GM23338 (cell line): ENCODE measurements around the gene NAA25.

Experiments used
- CREB1 ChIP-seq: fragments of 250-450 bp; sonication (Bioruptor Pico); IDR thresholded peaks from 2 replicates; pipeline ENCODE4 v1.5.0; 2020; ENCODE audit warnings: low read depth, mild to moderate bottlenecking, moderate library complexity
- EZH2 ChIP-seq: fragments of 200-600 bp; sonication (generic); IDR thresholded peaks from one replicate; pipeline ENCODE4 v1.8.0; 2017; ENCODE audit warnings: antibody characterized with exemption, mild to moderate bottlenecking, low read depth; ENCODE audit not compliant: unreplicated experiment
- EZH2phosphoT487 ChIP-seq: fragments of 200-600 bp; sonication (generic); IDR thresholded peaks from one replicate; pipeline ENCODE4 v1.8.1; 2018; ENCODE audit warnings: antibody characterized with exemption; ENCODE audit not compliant: unreplicated experiment
- POLR2AphosphoS5 ChIP-seq: IDR thresholded peaks from 2 replicates; pipeline ENCODE4 v1.6.1; 2016; ENCODE audit warnings: antibody characterized with exemption, low read depth
- ZNF114 ChIP-seq: fragments of 250-450 bp; sonication (Bioruptor Pico); IDR thresholded peaks from 2 replicates; pipeline ENCODE4 v1.5.0; 2020; ENCODE audit warnings: mild to moderate bottlenecking, moderate library complexity
- ZNF331 ChIP-seq: fragments of 250-450 bp; sonication (Bioruptor Pico); IDR thresholded peaks from 2 replicates; pipeline ENCODE4 v1.5.0; 2020; ENCODE audit warnings: low read depth, mild to moderate bottlenecking, moderate library complexity
- TF ChIP-seq, protein P1 (sequence below), 2 experiments: fragments of 200-600 bp in 1 of 2; sonication (generic) in 1 of 2; conservative IDR thresholded peaks; 2 replicates each; pipeline versions ENCODE4 v1.5.1 to v1.6.1; 2016 to 2017; ENCODE audit warnings: antibody characterized with exemption in 2 of 2, low read depth in 2 of 2, mild to moderate bottlenecking in 2 of 2, moderate library complexity in 1 of 2
- TF ChIP-seq, protein P2 (sequence below): IDR thresholded peaks from one replicate; pipeline ENCODE4 v1.6.1; 2018; ENCODE audit warnings: antibody characterized with exemption; ENCODE audit not compliant: unreplicated experiment
- TF ChIP-seq, protein P3 (sequence below): IDR thresholded peaks from 2 replicates; pipeline ENCODE4 v1.6.1; 2016; ENCODE audit warnings: antibody characterized with exemption

DNA sequence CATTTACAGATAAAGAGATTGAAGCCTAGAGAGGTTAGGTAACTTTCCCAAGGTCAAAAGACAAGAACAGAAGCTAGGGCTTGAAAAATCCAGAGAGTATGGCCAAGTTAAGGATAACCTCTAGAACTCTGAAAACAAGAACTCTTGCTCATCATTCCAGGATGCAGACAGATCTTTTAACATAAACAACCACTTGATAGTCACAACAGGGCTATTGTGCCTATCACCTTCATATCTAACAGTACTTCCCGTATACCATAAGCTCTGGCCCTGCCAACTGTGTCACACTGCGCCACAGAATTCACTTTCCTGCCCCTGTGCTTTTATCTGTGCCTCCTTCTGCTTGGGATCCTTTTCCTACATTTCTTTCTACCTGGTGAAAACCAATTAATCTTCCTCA is 77.1 kb downstream of the NAA25 start:
- TF ChIP-seq, protein P1, sequence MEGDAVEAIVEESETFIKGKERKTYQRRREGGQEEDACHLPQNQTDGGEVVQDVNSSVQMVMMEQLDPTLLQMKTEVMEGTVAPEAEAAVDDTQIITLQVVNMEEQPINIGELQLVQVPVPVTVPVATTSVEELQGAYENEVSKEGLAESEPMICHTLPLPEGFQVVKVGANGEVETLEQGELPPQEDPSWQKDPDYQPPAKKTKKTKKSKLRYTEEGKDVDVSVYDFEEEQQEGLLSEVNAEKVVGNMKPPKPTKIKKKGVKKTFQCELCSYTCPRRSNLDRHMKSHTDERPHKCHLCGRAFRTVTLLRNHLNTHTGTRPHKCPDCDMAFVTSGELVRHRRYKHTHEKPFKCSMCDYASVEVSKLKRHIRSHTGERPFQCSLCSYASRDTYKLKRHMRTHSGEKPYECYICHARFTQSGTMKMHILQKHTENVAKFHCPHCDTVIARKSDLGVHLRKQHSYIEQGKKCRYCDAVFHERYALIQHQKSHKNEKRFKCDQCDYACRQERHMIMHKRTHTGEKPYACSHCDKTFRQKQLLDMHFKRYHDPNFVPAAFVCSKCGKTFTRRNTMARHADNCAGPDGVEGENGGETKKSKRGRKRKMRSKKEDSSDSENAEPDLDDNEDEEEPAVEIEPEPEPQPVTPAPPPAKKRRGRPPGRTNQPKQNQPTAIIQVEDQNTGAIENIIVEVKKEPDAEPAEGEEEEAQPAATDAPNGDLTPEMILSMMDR (conservative IDR thresholded peaks at IDR 0.05; ENCODE audit: low read depth in 2 of 2) = no peak
- TF ChIP-seq, protein P2, sequence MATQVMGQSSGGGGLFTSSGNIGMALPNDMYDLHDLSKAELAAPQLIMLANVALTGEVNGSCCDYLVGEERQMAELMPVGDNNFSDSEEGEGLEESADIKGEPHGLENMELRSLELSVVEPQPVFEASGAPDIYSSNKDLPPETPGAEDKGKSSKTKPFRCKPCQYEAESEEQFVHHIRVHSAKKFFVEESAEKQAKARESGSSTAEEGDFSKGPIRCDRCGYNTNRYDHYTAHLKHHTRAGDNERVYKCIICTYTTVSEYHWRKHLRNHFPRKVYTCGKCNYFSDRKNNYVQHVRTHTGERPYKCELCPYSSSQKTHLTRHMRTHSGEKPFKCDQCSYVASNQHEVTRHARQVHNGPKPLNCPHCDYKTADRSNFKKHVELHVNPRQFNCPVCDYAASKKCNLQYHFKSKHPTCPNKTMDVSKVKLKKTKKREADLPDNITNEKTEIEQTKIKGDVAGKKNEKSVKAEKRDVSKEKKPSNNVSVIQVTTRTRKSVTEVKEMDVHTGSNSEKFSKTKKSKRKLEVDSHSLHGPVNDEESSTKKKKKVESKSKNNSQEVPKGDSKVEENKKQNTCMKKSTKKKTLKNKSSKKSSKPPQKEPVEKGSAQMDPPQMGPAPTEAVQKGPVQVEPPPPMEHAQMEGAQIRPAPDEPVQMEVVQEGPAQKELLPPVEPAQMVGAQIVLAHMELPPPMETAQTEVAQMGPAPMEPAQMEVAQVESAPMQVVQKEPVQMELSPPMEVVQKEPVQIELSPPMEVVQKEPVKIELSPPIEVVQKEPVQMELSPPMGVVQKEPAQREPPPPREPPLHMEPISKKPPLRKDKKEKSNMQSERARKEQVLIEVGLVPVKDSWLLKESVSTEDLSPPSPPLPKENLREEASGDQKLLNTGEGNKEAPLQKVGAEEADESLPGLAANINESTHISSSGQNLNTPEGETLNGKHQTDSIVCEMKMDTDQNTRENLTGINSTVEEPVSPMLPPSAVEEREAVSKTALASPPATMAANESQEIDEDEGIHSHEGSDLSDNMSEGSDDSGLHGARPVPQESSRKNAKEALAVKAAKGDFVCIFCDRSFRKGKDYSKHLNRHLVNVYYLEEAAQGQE = no peak
- TF ChIP-seq POLR2AphosphoS5 (no peak), EZH2phosphoT487 (no peak), EZH2 (no peak), CREB1 (CRISPR knock-in tag) (no peak), ZNF331 (CRISPR knock-in tag) (no peak), ZNF114 (CRISPR knock-in tag) (no peak)
- TF ChIP-seq, protein P3, sequence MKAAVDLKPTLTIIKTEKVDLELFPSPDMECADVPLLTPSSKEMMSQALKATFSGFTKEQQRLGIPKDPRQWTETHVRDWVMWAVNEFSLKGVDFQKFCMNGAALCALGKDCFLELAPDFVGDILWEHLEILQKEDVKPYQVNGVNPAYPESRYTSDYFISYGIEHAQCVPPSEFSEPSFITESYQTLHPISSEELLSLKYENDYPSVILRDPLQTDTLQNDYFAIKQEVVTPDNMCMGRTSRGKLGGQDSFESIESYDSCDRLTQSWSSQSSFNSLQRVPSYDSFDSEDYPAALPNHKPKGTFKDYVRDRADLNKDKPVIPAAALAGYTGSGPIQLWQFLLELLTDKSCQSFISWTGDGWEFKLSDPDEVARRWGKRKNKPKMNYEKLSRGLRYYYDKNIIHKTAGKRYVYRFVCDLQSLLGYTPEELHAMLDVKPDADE = no peak
